ENCODE data around the gene PCDHGA1. TPM values are rescaled to one million over a fixed set of nuclear protein-coding genes. Genes with fewer than 3 reads are reported as not detected.
A peak's percentile ranks its signal among the peaks of the same experiment; 100 is the strongest.

The PCDHGA1 gene
- total and polyA plus RNA-seq, 9 of the 15 experiments (the other 6 are each of a cell fraction or from before 2014, with no cell fraction given): 0.05 to 0.26 (median 0.18) TPM; not detected in 2

- no peak for TF ChIP-seq GABPB1 (CRISPR knock-in tag; IDR thresholded peaks at IDR 0.05)
Measured at GRCh38 chr5:141512390-141512910, 182.1 kb downstream of the PCDHGA1 start (continued).

GRCh38 chr5:141512911-141513626 lies 182.8 kb downstream of the PCDHGA1 start:
- WGBS (ENCODE audit: insufficient coverage, low coverage, missing lambda C conversion rate): 86% methylated on average over 25 of the region's 43 CpGs
- H3K27me3 ChIP-seq (ENCODE audit: control insufficient read depth in 2 of 2, insufficient read depth in 2 of 2, low read length in 2 of 2): peaks cover 0 to 7% of the 10 kb centered on the region in 2 experiments; a peak in 1 of 5 replicates
- no peaks in the 10 kb centered on the region for H3K79me2 ChIP-seq (ENCODE audit: control insufficient read depth, insufficient read depth, low read length)
- ATAC-seq (peak; percentile 5; the same call in 1 of the 3 replicates), DNase-seq (ENCODE audit: extremely low read depth in 1 of 4, low spot score in 3 of 4) (no peak), FAIRE-seq (no peak)
- no peaks in the 10 kb centered on the region for H3K9me3 ChIP-seq (replicated peaks; ENCODE audit: control insufficient read depth, insufficient read depth, low read depth, low read length)
- no peaks in the 10 kb centered on the region for H4K20me1 ChIP-seq (replicated peaks; ENCODE audit: control insufficient read depth, insufficient read depth, low read length)
- H3K9me1 ChIP-seq (ENCODE audit: control insufficient read depth, insufficient read depth, low read length): peaks cover 8% of the 10 kb centered on the region
- H3K4me1 ChIP-seq (replicated peaks in 1 of 2; ENCODE audit: control insufficient read depth in 2 of 2, insufficient read depth in 2 of 2, low read length in 2 of 2): peaks cover 5 to 17% of the 10 kb centered on the region in 2 experiments; a peak in 3 of 5 replicates
- no peak overlapping the region for H3K4me3 ChIP-seq
- peaks cover 50% of the 10 kb centered on the region for H3K36me3 ChIP-seq (ENCODE audit: control insufficient read depth, insufficient read depth, low read length)
- intact Hi-C loops (cut with micrococcal nuclease) (loop anchor here (5.0 to 10.0 kb wide), 3 partner anchors 91 to 278 kb away; partner anchors contain the start of genes PCDHGA11 and PCDHGA3), in situ Hi-C loops (cut with MboI) (no loop called here)
- no TSS peak for BruUV-seq (replicated peaks)
- no peak overlapping the region for H3K9ac ChIP-seq (ENCODE audit: insufficient read depth in 1 of 2, low read depth in 2 of 2, low read length in 2 of 2)
- CTCF ChIA-PET (ENCODE audit: low intra/inter-chr PET ratio): interaction anchor here (0.5 to 1.1 kb wide), 3 partner anchors 11 to 187 kb away, joined by 3 to 5 read pairs (median 3); partner anchors contain the start of gene PCDHGB2
- H2AFZ ChIP-seq (ENCODE audit: low read depth, low read length): no peak overlapping the region
- H3K4me2 ChIP-seq (ENCODE audit: insufficient read depth, low read length): no peak overlapping the region
- H3K27ac ChIP-seq (ENCODE audit: extremely low read depth, low read depth, low read length): no peak overlapping the region
- POLR2A ChIA-PET: interaction anchor here (1.4 to 1.8 kb wide), 2 partner anchors 104 to 193 kb away, joined by 3 to 7 read pairs; partner anchors contain the start of gene TAF7
- no peak for TF ChIP-seq EHMT2 (IDR thresholded peaks at IDR 0.05)
- TF ChIP-seq MYNN (IDR thresholded peaks at IDR 0.05): peak; percentile 15; the same call in 1 of the 2 replicates
- no peak for TF ChIP-seq MYNN (CRISPR knock-in tag; IDR thresholded peaks at IDR 0.05)
- no peak for TF ChIP-seq ZNF644 (tag; IDR thresholded peaks at IDR 0.05; ENCODE audit: low read depth)
- no peak for TF ChIP-seq MEF2A (IDR thresholded peaks at IDR 0.05; ENCODE audit: control insufficient read depth, low read depth, low read length)
- TF ChIP-seq ZNF780A (CRISPR knock-in tag; IDR thresholded peaks at IDR 0.05): no peak
- TF ChIP-seq SIX5 (IDR thresholded peaks at IDR 0.05; ENCODE audit: borderline replicate concordance in 1 of 2, insufficient read depth in 1 of 2, low read depth in 1 of 2, low read length in 2 of 2): no peak
- TF ChIP-seq, protein P1, sequence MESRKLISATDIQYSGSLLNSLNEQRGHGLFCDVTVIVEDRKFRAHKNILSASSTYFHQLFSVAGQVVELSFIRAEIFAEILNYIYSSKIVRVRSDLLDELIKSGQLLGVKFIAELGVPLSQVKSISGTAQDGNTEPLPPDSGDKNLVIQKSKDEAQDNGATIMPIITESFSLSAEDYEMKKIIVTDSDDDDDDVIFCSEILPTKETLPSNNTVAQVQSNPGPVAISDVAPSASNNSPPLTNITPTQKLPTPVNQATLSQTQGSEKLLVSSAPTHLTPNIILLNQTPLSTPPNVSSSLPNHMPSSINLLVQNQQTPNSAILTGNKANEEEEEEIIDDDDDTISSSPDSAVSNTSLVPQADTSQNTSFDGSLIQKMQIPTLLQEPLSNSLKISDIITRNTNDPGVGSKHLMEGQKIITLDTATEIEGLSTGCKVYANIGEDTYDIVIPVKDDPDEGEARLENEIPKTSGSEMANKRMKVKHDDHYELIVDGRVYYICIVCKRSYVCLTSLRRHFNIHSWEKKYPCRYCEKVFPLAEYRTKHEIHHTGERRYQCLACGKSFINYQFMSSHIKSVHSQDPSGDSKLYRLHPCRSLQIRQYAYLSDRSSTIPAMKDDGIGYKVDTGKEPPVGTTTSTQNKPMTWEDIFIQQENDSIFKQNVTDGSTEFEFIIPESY (CRISPR knock-in tag; IDR thresholded peaks at IDR 0.05): peak; percentile 35
- no peak for TF ChIP-seq ZNF232 (CRISPR knock-in tag; IDR thresholded peaks at IDR 0.05)
- TF ChIP-seq, protein P2, sequence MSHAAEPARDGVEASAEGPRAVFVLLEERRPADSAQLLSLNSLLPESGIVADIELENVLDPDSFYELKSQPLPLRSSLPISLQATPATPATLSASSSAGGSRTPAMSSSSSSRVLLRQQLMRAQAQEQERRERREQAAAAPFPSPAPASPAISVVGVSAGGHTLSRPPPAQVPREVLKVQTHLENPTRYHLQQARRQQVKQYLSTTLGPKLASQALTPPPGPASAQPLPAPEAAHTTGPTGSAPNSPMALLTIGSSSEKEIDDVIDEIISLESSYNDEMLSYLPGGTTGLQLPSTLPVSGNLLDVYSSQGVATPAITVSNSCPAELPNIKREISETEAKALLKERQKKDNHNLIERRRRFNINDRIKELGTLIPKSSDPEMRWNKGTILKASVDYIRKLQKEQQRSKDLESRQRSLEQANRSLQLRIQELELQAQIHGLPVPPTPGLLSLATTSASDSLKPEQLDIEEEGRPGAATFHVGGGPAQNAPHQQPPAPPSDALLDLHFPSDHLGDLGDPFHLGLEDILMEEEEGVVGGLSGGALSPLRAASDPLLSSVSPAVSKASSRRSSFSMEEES (CRISPR knock-in tag; IDR thresholded peaks at IDR 0.05): no peak
- TF ChIP-seq ZNF584 (CRISPR knock-in tag; IDR thresholded peaks at IDR 0.05; ENCODE audit: low read depth): no peak
- 0 out of 2 replicates have a peak, but pooled peaks have one; percentile 33 for TF ChIP-seq ZNF143 (CRISPR knock-in tag; IDR thresholded peaks at IDR 0.05)
- TF ChIP-seq SREBF1 (IDR thresholded peaks at IDR 0.05; ENCODE audit: borderline replicate concordance, low read depth, low read length): no peak
- no peak for TF ChIP-seq TAL1 (IDR thresholded peaks at IDR 0.05)
- 0 out of 2 replicates have a peak, but pooled peaks have one; percentile 41 for TF ChIP-seq POLR2A (conservative IDR thresholded peaks at IDR 0.05)
- TF ChIP-seq FOS (IDR thresholded peaks at IDR 0.05; ENCODE audit: extremely low read depth, insufficient read length): no peak

Data from K562 (cell line).